ENCODE data around the gene TARM1. TPM values are rescaled to one million over a fixed set of nuclear protein-coding genes. Genes with fewer than 3 reads are reported as not detected.

Gene TARM1
- total and polyA plus RNA-seq, 2 of the 8 experiments (the other 6 are each of a cell fraction or from before 2014, with no cell fraction given) = not detected

DNA sequence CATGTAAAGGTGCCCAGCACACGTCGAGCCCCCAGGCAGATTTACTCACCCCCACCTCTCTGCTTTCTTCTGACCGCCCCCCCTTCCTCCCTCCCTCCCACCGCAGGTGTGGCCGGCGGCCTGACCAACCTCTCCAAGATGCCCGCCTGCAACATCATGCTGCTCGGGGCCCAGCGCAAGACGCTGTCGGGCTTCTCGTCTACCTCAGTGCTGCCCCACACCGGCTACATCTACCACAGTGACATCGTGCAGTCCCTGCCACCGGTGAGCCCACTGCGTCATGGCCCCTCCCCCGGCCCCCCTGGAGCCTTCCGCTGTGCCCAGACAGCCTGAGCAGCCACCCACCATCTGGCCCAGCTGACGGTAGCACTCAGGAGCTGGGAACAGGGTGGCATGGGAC, 43.2 kb upstream of the TARM1 start:
- Histone ChIP-seq H2BK12ac (ENCODE audit: low read depth, low read length) (no peak overlapping the region), H3K14ac (ENCODE audit: insufficient read length) (no peak overlapping the region), H4K20me1 (replicated peaks in 1 of 2; ENCODE audit: control insufficient read depth in 1 of 2, insufficient read depth in 2 of 2, low read length in 2 of 2) (peaks cover 0 to 10% of the 10 kb centered on the region in 2 experiments), H3K4ac (replicated peaks; ENCODE audit: insufficient read length, low read depth, low read length) (no peak overlapping the region), H4K8ac (ENCODE audit: extremely low read depth, insufficient read depth, low read length) (no peak overlapping the region), H2BK5ac (ENCODE audit: low read depth, low read length) (no peak overlapping the region), H2AFZ (ENCODE audit: low read length) (no peak overlapping the region), H3K4me3 (ENCODE audit: extremely low read depth in 1 of 4, insufficient read depth in 2 of 4, low read depth in 3 of 4, low read length in 4 of 4) (no peak overlapping the region), H4K5ac (ENCODE audit: insufficient read length, low read depth, low read length) (no peak overlapping the region), H3K27ac (ENCODE audit: low read depth, low read length) (no peak overlapping the region), H3K18ac (ENCODE audit: extremely low read depth, low read length) (no peak overlapping the region), H3K4me1 (replicated peaks in 1 of 4; ENCODE audit: control insufficient read depth in 3 of 4, insufficient read depth in 4 of 4, low read length in 3 of 4) (no peaks in the 10 kb centered on the region), H3K23me2 (ENCODE audit: low read depth, low read length) (no peaks in the 10 kb centered on the region), H3K9me3 (ENCODE audit: insufficient read depth in 2 of 2, low read depth in 1 of 2, low read length in 1 of 2) (no peaks in the 10 kb centered on the region), H4K91ac (replicated peaks; ENCODE audit: insufficient read length, low read length) (no peak overlapping the region), H2BK20ac (ENCODE audit: low read length) (no peak overlapping the region), H3K36me3 (ENCODE audit: control insufficient read depth in 2 of 4, insufficient read depth in 4 of 4, low read length in 3 of 4) (peaks cover 22 to 75% (median 50%) of the 10 kb centered on the region in 4 experiments), H3K79me2 (ENCODE audit: control insufficient read depth in 1 of 2, insufficient read depth in 2 of 2, low read length in 2 of 2) (no peaks in the 10 kb centered on the region), H3K27me3 (replicated peaks in 1 of 4; ENCODE audit: control insufficient read depth in 3 of 4, extremely low read depth in 1 of 4, insufficient read depth in 3 of 4, low read length in 3 of 4) (no peaks in the 10 kb centered on the region), H3K4me2 (ENCODE audit: insufficient read depth in 1 of 2, low read depth in 2 of 2, low read length in 2 of 2) (no peak overlapping the region), H2BK15ac (ENCODE audit: low read length) (no peak overlapping the region), H3K23ac (ENCODE audit: insufficient read length) (no peak overlapping the region), H3K9ac (replicated peaks in 1 of 4; ENCODE audit: extremely low read depth in 1 of 4, low read depth in 3 of 4, low read length in 3 of 4) (no peak overlapping the region), H3K79me1 (ENCODE audit: low read depth, low read length) (peaks cover 3% of the 10 kb centered on the region; the same call in 1 of the 2 replicates), H3K56ac (replicated peaks; ENCODE audit: insufficient read length, low read depth, low read length) (no peak overlapping the region), H2BK120ac (replicated peaks; ENCODE audit: low read depth, low read length) (no peak overlapping the region), H2AK5ac (ENCODE audit: low read depth, low read length) (no peak overlapping the region)
- DNase-seq (ENCODE audit: low read depth in 1 of 2, low spot score in 2 of 2) = no peak
- 99% methylated on average over 14 of the region's 19 CpGs; no CpG with 5 or more reads in 1 of the 2 experiments for WGBS, 2 experiments (ENCODE audit: extremely low coverage in 1 of 2, insufficient coverage in 1 of 2, insufficient read length in 1 of 2, insufficient replicate concordance in 2 of 2, low coverage in 1 of 2, low lambda C conversion rate in 2 of 2, missing lambda C conversion rate in 1 of 2)
- POLR2A ChIA-PET (ENCODE audit: partially characterized antibody) = interaction anchor here (0.6 to 5.0 kb wide), 9 partner anchors 9 to 189 kb away, joined by 3 to 40 read pairs (median 4); partner anchors contain the start of genes CNOT3, LENG1, PRPF31 and TFPT
- CTCF ChIA-PET (ENCODE audit: partially characterized antibody) = no interaction called here
- FAIRE-seq = no peak
- TF ChIP-seq FOSL1 (IDR thresholded peaks at IDR 0.05; ENCODE audit: insufficient read depth, low read depth, low read length) (no peak), ASH2L (IDR thresholded peaks at IDR 0.05; ENCODE audit: low read length) (no peak), NANOG (IDR thresholded peaks at IDR 0.05; ENCODE audit: insufficient read depth, low read depth, low read length, poor library complexity, severe bottlenecking) (no peak), TAF7 (optimal IDR thresholded peaks at IDR 0.05; ENCODE audit: borderline replicate concordance, low read depth, low read length) (no peak), YY1 (IDR thresholded peaks at IDR 0.05; ENCODE audit: low read depth, low read length) (no peak), JUN (IDR thresholded peaks at IDR 0.05; ENCODE audit: low read depth, low read length) (no peak), CBX8 (IDR thresholded peaks at IDR 0.05; ENCODE audit: borderline replicate concordance, low read depth, low read length) (no peak), RAD21 (IDR thresholded peaks at IDR 0.05 in 1 of 2, conservative IDR thresholded peaks at IDR 0.05 in 1 of 2; ENCODE audit: low read depth in 2 of 2, low read length in 2 of 2) (no peak), CTBP2 (IDR thresholded peaks at IDR 0.05; ENCODE audit: borderline replicate concordance, insufficient read depth, insufficient read length, low read length) (no peak), JUND (IDR thresholded peaks at IDR 0.05; ENCODE audit: low read length) (no peak), RNF2 (IDR thresholded peaks at IDR 0.05; ENCODE audit: borderline replicate concordance, low read depth, low read length, missing control alignments, poor library complexity, severe bottlenecking) (no peak), GABPA (IDR thresholded peaks at IDR 0.05; ENCODE audit: borderline replicate concordance, insufficient read depth, low read length) (no peak)
